ENCODE results near the gene KDM4B. TPM values are rescaled to one million over a fixed set of nuclear protein-coding genes. Genes with fewer than 3 reads are reported as not detected.
A peak's percentile ranks its signal among the peaks of the same experiment; 100 is the strongest.

Gene KDM4B
- total RNA-seq, 1 donor, result 26.7 TPM

GRCh38 chr19:5081443-5082161 lies 112.7 kb downstream of the KDM4B start:
- DNase-seq (ENCODE audit: low read depth in 2 of 3, low spot score in 2 of 3), result no peak

DNA sequence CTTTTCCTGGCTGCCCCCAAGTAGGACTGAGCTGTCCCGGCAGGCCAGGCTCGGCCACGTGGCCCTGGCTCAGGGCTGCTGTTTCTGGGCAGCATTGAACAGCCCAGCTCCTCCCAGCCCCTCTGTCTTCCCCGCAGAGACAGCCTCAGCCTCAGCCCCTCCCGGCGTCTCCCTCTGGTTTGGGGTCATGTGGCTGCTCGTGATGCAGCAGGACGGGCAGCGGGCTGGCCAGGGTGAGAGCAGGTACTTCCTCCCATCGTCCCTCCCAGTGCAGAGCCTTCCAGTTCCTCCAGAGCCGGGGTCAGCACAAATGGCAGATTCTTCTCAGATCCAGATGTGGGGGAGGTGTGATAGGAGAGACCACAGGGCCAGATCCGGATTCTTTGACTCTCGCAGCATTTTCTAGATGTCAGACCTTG lies 114.6 kb downstream of the KDM4B start:
- no peak for DNase-seq (ENCODE audit: low read depth in 2 of 3, low spot score in 2 of 3)

- DNase-seq (ENCODE audit: low read depth in 2 of 3, low spot score in 2 of 3), result no peak
Observed at GRCh38 chr19:5085566-5085965, 116.7 kb downstream of the KDM4B start.

DNA sequence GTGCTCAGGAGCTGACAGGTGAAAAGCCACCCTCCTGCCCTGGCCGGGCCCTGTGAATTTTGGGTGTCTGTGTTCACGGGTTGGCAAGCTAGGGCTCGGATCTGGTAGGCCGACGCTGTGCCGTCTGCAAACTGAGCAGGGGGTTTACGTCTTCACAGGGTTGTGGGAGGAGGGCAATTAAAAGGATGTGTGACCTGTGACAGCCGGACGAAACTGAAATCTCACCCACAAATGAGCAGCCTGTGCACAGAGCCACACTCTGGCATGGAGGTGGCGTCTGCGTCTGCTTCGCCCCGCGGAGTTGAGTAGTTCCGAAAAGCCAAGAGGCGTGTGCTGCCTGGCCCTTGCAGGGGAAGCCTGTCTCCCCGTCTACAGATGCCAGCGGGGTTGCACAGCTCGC lies 117.3 kb downstream of the KDM4B start:
- no peak for DNase-seq (ENCODE audit: low read depth in 2 of 3, low spot score in 2 of 3)

- DNase-seq (ENCODE audit: low read depth in 2 of 3, low spot score in 2 of 3), result no peak
Observed at GRCh38 chr19:5086725-5087439, 118.0 kb downstream of the KDM4B start.

DNA sequence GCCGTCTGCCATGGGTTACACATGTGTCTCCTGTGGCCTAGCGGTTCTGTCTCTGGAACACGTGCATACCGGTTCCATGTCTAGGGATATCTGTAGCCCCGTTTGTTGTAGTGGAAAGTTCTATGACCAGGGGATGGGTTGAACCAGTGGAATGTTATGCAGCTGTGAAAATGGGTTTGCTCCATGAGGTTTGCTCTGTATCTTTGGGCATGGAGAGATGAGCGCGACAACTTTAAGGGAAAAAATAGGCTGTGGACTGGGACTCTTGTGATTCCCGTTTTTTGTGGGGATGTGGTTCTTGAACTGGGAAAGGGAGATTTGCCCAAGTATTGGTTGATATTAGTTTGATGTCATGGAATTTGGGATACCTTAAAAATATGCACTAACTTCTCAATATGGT lies 120.4 kb downstream of the KDM4B start:
- DNase-seq (ENCODE audit: low read depth in 2 of 3, low spot score in 2 of 3), result no peak

- no peak for DNase-seq (ENCODE audit: low read depth in 2 of 3, low spot score in 2 of 3)
Observed at GRCh38 chr19:5090465-5091017, 121.6 kb downstream of the KDM4B start.

GRCh38 chr19:5091018-5091683 lies 122.2 kb downstream of the KDM4B start:
- peak in 2 of 3 donors; percentile 6 to 14 for DNase-seq (ENCODE audit: low read depth in 2 of 3, low spot score in 2 of 3)

GRCh38 chr19:5091684-5092480 lies 123.0 kb downstream of the KDM4B start:
- no peak for DNase-seq (ENCODE audit: low read depth in 2 of 3, low spot score in 2 of 3)

- DNase-seq (ENCODE audit: low read depth in 2 of 3, low spot score in 2 of 3), result no peak
Observed at GRCh38 chr19:5092481-5092843, 123.5 kb downstream of the KDM4B start.

- DNase-seq (ENCODE audit: low read depth in 2 of 3, low spot score in 2 of 3), result no peak
Observed at GRCh38 chr19:5093297-5093928, 124.5 kb downstream of the KDM4B start.

GRCh38 chr19:5093948-5094718 lies 125.2 kb downstream of the KDM4B start:
- DNase-seq (ENCODE audit: low read depth in 2 of 3, low spot score in 2 of 3), result no peak

- no peak for DNase-seq (ENCODE audit: low read depth in 2 of 3, low spot score in 2 of 3)
Observed at GRCh38 chr19:5094768-5095567, 126.1 kb downstream of the KDM4B start.

GRCh38 chr19:5095568-5095850 lies 126.6 kb downstream of the KDM4B start:
- DNase-seq (ENCODE audit: low read depth in 2 of 3, low spot score in 2 of 3), result no peak

GRCh38 chr19:5096536-5096935 lies 127.6 kb downstream of the KDM4B start:
- no peak for DNase-seq (ENCODE audit: low read depth in 2 of 3, low spot score in 2 of 3)

DNA sequence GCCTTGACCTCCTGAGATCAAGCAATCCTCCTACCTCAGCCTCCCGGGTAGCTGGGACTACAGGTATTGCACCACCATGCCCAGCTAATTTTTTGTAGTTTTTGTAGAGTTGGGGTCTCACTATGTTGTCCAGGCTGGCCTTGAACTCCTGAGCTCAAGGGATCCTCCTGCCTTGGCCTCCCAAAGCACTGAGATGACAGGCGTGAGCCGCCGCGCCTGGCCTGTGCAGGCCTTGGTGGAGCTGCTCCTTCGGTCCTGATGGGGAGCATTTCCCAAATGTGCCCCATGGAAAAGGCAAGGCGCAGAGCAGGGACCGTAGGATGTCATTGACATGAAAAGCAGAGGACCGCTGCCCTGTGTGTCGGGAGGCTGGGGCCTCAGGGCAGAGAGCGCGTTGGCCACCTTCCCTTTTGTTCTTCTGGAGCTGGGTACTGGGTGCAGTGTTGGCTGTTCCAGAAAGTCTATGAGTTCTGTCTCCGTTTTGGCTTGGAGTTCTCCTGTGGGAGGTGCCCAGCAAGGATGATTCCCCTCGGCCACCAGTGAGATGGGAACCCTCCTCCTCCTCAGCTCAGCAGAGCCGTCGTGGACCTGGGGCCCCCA lies 128.5 kb downstream of the KDM4B start:
- no peak for DNase-seq (ENCODE audit: low read depth in 2 of 3, low spot score in 2 of 3)

DNA sequence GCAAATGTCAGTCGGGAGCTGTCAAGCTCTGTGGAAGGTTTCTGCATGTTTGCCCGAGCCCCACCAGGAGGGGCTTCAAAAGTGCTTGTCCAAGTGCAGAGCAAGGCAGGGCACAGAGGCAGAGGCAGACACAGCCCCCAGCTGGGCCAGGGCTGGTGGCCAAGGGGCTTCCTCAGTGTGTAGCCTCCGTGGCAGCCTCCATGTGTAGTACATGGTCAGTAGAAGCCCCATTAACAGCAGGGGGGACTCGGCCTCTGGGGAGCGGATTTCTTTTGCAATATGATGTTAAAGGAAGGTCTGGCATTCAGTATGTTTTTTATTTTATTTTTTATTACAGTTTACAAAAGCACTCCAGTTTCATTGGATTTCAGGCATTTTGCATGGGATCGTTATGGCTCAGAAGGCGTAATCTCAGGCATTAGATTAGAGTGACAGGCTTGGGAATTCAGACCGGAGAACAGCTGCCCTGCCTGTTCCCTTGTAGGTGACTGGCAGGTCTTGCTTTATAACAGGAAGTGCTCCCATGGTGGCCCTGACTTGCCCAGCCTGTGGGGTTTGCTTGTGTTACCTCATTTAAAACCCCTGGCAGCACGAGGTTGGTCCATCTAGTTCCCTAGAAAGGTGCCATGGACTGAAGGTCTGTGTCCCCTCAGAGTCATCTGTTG lies 129.2 kb downstream of the KDM4B start:
- DNase-seq (ENCODE audit: low read depth in 2 of 3, low spot score in 2 of 3), result no peak

DNA sequence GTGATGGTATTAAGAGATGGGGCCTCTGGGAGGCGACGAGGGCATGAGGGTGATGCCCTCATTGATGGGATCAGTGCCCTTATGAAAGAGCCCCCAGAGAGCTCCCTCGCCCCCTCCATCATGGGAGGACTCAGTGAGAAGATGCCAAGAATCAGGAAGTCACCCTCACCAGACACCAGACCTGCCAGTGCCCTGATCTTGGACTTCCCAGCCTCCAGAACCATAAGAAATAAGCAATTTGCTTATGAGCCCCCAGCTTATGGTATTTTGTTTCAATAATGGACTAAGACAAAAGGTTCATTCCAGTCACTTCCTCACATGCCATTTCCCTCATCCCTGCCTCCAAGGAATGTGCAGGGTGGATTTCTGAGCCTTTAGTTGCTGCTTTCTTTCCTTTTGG lies 129.7 kb downstream of the KDM4B start:
- no peak for DNase-seq (ENCODE audit: low read depth in 2 of 3, low spot score in 2 of 3)
